Neural crest cell (in vitro differentiated cells): ENCODE results near the gene POLR1G. TPM values are rescaled to one million over a fixed set of nuclear protein-coding genes. Genes with fewer than 3 reads are reported as not detected.
A peak's percentile ranks its signal among the peaks of the same experiment; 100 is the strongest.

Source experiments
- DNase-seq: peaks from one replicate; pipeline ENCODE4 v3.0.0; 2021; ENCODE audit warnings: low read depth, mixed read lengths, low spot score
- H3K27ac Mint-ChIP-seq: one replicate; pipeline ENCODE4 v1.8.0; 2021; ENCODE audit warnings: mild to moderate bottlenecking, mixed read lengths; ENCODE audit not compliant: unreplicated experiment
- H3K27me3 Mint-ChIP-seq: 2 replicates; pipeline ENCODE4 v1.8.0; 2021; ENCODE audit warnings: low read depth, mild to moderate bottlenecking, mixed read lengths
- H3K36me3 Mint-ChIP-seq: 2 replicates; pipeline ENCODE4 v1.8.0; 2021; ENCODE audit warnings: low read depth, mild to moderate bottlenecking, mixed read lengths
- H3K4me1 Mint-ChIP-seq: 2 replicates; pipeline ENCODE4 v1.8.0; 2021; ENCODE audit warnings: mixed read lengths
- H3K4me3 Mint-ChIP-seq: one replicate; pipeline ENCODE4 v1.8.0; 2021; ENCODE audit warnings: mild to moderate bottlenecking, mixed read lengths
- H3K9me3 Mint-ChIP-seq: 2 replicates; pipeline ENCODE4 v1.8.0; 2021; ENCODE audit warnings: mixed read lengths
- CTCF ChIP-seq: fragments of 200-600 bp; sonication (generic); conservative IDR thresholded peaks from 2 replicates; pipeline ENCODE4 v1.5.0; 2021; ENCODE audit warnings: antibody characterized with exemption, mild to moderate bottlenecking
- total RNA-seq: library from RNA; stranded (reverse); gene quantifications from 2 replicates; pipeline ENCODE4 v1.2.1, GENCODE V29; 2021

The POLR1G gene
- total RNA-seq, 1 donor from 2014 or later = 11.7 TPM

GRCh38 chr19:45439569-45440258 lies 33.3 kb downstream of the POLR1G start:
- Mint-ChIP-seq H3K4me1 (peaks cover 33% of the 10 kb centered on the region), H3K4me3 (peak overlapping the region; percentile 88), H3K27me3 (no peaks in the 10 kb centered on the region), H3K27ac (no peak overlapping the region), H3K9me3 (no peaks in the 10 kb centered on the region), H3K36me3 (no peaks in the 10 kb centered on the region)
- TF ChIP-seq CTCF = peak; percentile 100
- peak; percentile 81 for DNase-seq

DNA sequence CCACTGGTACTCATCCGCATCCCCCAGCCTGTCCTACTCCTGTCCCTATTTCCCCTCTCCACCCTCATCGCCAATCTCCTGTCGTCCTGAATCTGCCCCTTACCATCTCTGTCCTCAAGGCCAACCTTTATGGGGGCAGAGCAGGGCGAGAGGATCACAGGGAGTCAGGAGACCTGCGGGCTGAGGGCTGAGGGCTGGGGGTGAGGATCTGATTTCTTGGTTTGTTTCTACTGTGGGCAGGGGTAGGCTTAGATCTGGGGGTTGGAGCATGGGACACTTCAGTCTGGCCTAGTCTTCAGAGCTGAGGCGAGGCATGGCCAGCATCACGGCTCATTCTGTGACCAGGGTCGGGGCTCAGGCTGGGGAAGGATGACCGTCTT lies 33.8 kb downstream of the POLR1G start:
- no peak overlapping the region for H3K27ac Mint-ChIP-seq
- no peak for DNase-seq
- TF ChIP-seq CTCF = no peak
- H3K4me1 Mint-ChIP-seq = peaks cover 37% of the 10 kb centered on the region
- peak overlapping the region; percentile 88 for H3K4me3 Mint-ChIP-seq
- no peaks in the 10 kb centered on the region for H3K36me3 Mint-ChIP-seq
- no peaks in the 10 kb centered on the region for H3K9me3 Mint-ChIP-seq
- no peaks in the 10 kb centered on the region for H3K27me3 Mint-ChIP-seq

DNA sequence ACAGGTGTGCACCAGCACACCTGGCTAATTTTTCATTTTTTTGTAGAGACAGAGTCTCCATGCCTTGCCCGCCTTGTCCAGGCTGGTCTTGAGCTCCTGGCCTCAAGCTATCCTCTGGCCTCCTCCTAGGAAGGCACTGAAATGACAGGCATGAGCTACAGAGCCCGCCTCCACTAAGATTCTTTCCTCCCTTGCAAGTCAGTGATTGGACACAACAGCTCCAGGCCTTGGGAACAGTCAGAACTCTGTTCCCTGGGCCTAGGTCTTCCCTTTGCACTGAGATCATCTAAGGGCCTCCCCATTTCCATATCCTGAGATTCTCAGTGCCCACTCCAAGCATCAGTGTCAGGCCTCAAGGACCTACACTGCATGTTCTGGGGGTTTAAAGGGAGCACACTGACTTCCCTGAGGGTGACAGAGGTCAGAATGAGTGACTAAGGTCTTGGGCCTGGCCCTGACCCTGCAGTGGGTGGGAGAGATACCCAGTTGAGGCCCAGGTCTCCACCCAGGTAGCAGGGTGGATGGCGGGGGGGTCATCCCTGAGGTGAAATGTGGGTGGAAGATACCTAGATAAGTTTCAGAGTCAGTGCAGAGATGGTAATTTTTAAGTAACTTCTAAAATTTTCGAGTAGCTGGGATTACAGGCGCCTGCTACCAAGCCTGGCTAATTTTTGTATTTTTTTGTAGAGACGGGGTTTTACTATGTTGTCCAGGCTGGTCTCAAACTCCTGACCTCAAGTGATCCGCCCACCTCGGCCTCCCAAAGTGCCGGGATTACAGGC lies 34.6 kb downstream of the POLR1G start:
- H3K9me3 Mint-ChIP-seq = no peaks in the 10 kb centered on the region
- DNase-seq = no peak
- no peaks in the 10 kb centered on the region for H3K27me3 Mint-ChIP-seq
- no peaks in the 10 kb centered on the region for H3K36me3 Mint-ChIP-seq
- peaks cover 42% of the 10 kb centered on the region for H3K4me1 Mint-ChIP-seq
- H3K4me3 Mint-ChIP-seq = peak overlapping the region; percentile 88
- no peak overlapping the region for H3K27ac Mint-ChIP-seq
- TF ChIP-seq CTCF = no peak

DNA sequence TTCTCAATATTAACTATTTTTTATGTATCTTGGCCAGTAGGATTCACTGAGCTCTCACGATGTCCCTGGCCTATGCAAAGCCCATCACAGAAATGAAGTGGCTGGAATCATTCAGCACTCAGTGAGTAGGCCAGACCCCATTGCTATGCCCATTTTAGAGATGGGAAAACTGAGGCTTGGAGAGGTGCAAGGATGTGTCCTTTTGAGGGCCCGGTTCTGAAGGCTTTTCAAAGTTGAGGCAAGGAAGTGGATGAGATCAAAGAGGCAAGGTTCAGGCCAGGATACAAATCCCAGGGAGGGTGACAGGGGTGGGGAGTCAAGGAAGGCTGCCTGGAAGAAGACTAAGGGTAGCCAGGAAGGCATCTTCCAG lies 35.9 kb downstream of the POLR1G start:
- H3K4me1 Mint-ChIP-seq = peaks cover 48% of the 10 kb centered on the region

More for the DNA sequence above, 35.9 kb downstream of the POLR1G start:
- no peak for TF ChIP-seq CTCF
- Mint-ChIP-seq H3K36me3 (no peaks in the 10 kb centered on the region), H3K9me3 (no peaks in the 10 kb centered on the region), H3K4me3 (peak overlapping the region; percentile 82), H3K27me3 (no peaks in the 10 kb centered on the region), H3K27ac (no peak overlapping the region)
- DNase-seq = no peak
